CD8-positive, alpha-beta memory T cell (primary cell): ENCODE data around the gene STRA8. TPM values are rescaled to one million over a fixed set of nuclear protein-coding genes. Genes with fewer than 3 reads are reported as not detected.

Experiments used
- polyA plus RNA-seq: library from polyadenylated mRNA; unstranded; fragments of 300-500 nt; fragmentation: Illumina TruSeq; gene quantifications from one replicate; pipeline ENCODE4 v1.2.3, GENCODE V29; 2021
- total RNA-seq, 2 experiments: library from RNA; stranded (reverse); gene quantifications; one replicate each; pipeline ENCODE4 v1.2.3, GENCODE V29; 2021

STRA8 gene
- total and polyA plus RNA-seq, 3 experiments from 2014 or later = not detected

Other genes starting within 250 kb of the STRA8 start
- 1 to 10 TPM; 2.5 to 3.2 TPM for gene AGBL3, start 247.3 kb upstream of the STRA8 start, total RNA-seq
- gene AGBL3, start 247.3 kb upstream of the STRA8 start, polyA plus RNA-seq = 0.10 TPM
- 1 to 10 TPM; 6.6 to 7.0 TPM for gene TMEM140, start 85.8 kb upstream of the STRA8 start, total RNA-seq
- 34.4 TPM for gene TMEM140, start 85.8 kb upstream of the STRA8 start, polyA plus RNA-seq
- 10 to 100 TPM; 77.2 to 79.9 TPM for gene CYREN, start 63.1 kb upstream of the STRA8 start, total RNA-seq
- 45.4 TPM for gene CYREN, start 63.1 kb upstream of the STRA8 start, polyA plus RNA-seq
- gene WDR91, start 22.3 kb upstream of the STRA8 start, total RNA-seq = 10 to 100 TPM; 25.1 to 27.7 TPM
- 5.7 TPM for gene WDR91, start 22.3 kb upstream of the STRA8 start, polyA plus RNA-seq